Adrenal gland (tissue), 19 donors: Measurements from ENCODE around the gene HSBP1. TPM values are rescaled to one million over a fixed set of nuclear protein-coding genes. Genes with fewer than 3 reads are reported as not detected.

Experiments
- DNase-seq, 7 donors: peaks; one replicate each; pipeline ENCODE4 v3.0.0-alpha.2; 2019 to 2020
- H3K27ac ChIP-seq, 5 donors: fragments of 200-600 bp; sonication (generic) in 4 of 5; 1 replicate in 3 of 5; 2 replicates in 2 of 5; pipeline versions ENCODE4 v1.5.1 to v1.8.0; 2016 to 2020; ENCODE audit warnings: mild to moderate bottlenecking in 1 of 5
- H3K27me3 ChIP-seq: fragments of 200-600 bp; 2 replicates; pipeline ENCODE4 v1.8.0; 2021
- H3K36me3 ChIP-seq, 2 donors: fragments of 200-600 bp; replicated peaks in 1 of 2; 1 replicate in 1 of 2; 2 replicates in 1 of 2; pipeline versions ENCODE4 v1.5.1 to v1.8.0; 2018 to 2022
- H3K4me1 ChIP-seq, 2 donors: fragments of 200-600 bp; replicated peaks in 1 of 2; 1 replicate in 1 of 2; 2 replicates in 1 of 2; pipeline versions ENCODE4 v1.5.1 to v1.8.0; 2018 to 2021
- H3K4me3 ChIP-seq, 4 donors: fragments of 200-600 bp; sonication (generic) in 3 of 4; one replicate each; pipeline ENCODE4 v1.5.1; 2016 to 2018
- H3K9me3 ChIP-seq, 3 donors: fragments of 200-600 bp; sonication (generic) in 1 of 3; replicated peaks in 1 of 3; 1 replicate in 2 of 3; 2 replicates in 1 of 3; pipeline versions ENCODE4 v1.5.1 to v1.8.0; 2016 to 2021
- CTCF ChIP-seq, 6 experiments: fragments of 450-650 bp in 4 of 6; fragments of 200-600 bp in 2 of 6; sonication (generic) in 1 of 6; IDR thresholded peaks; 1 replicate in 5 of 6; 2 replicates in 1 of 6; pipeline versions ENCODE4 v1.5.1 to v1.8.0; 2016 to 2021; ENCODE audit warnings: antibody characterized with exemption in 6 of 6, mild to moderate bottlenecking in 2 of 6, moderate library complexity in 1 of 6
- POLR2A ChIP-seq, 2 donors: fragments of 450-650 bp; IDR thresholded peaks; one replicate each; pipeline ENCODE4 v1.6.1; 2017; ENCODE audit warnings: antibody characterized with exemption in 2 of 2, mild to moderate bottlenecking in 2 of 2, moderate library complexity in 1 of 2
- WGBS, 4 donors: extraction: QIAGEN DNeasy Blood & Tissue Kit in 2 of 4; methylation state at CpG; one replicate each; pipeline versions ENCODE4 v1.1.5 to v1.1.7; 2013 to 2017; 5-methylcytosine and 5-hydroxymethylcytosine counted together
- intact Hi-C, 2 donors: fragments of 100-400 bp; cut with DNase I; formaldehyde crosslinking; loops; one replicate each; pipeline versions ENCODE4 v1.14.1 to v1.15.0; 2022 to 2023
- long read RNA-seq, 10 donors: library from polyadenylated mRNA in 3 of 10; unstranded in 2 of 10; stranded (forward) in 1 of 10; transcript quantifications; one replicate each; pipeline ENCODE4 v2.0.0 and lab custom pipeline, GENCODE V29; 2021 to 2026
- polyA plus RNA-seq, 3 donors: library from polyadenylated mRNA; stranded (reverse); fragments of 200-250 nt in 2 of 3; fragments of 350-450 nt in 1 of 3; fragmentation: Illumina TruSeq in 1 of 3; extraction: RNeasy Lipid Tissue Mini Kit (QIAGEN cat#74804) in 1 of 3; gene quantifications; one replicate each; pipeline ENCODE4 v1.2.3, GENCODE V29; 2013 to 2014
- total RNA-seq, 9 donors: library from RNA; depleted of rRNA in 4 of 9; stranded (reverse); fragments of >200 nt in 4 of 9; fragments of 120-200 nt in 1 of 9; fragmentation: NEBNext Ultra II Directional in 1 of 9; extraction: Animal tissue kit (Norgen Biotek cat#: 25700) in 1 of 9; gene quantifications; one replicate each; pipeline versions ENCODE4 v1.1.0 to v1.2.4, GENCODE V29; 2013 to 2023
- donor health status: healthy with polysubstance abuse.
- donor health status: Bipolar disorder and iron deficiency.
- donor health status: DM: yes; HTN: yes; CAD: no.
- donor health status: DM: no; HTN: no; CAD: no.
- donor health status: DM: no; HTN: no; CAD: no.
- donor health status: DM: yes; HTN: yes; CAD: no.

The HSBP1 gene
- total RNA-seq (100 to 1,000 TPM in 5 of 9 donors, 10 to 100 TPM in 4; 11.0 to 214 (median 145) TPM), polyA plus RNA-seq (100 to 1,000 TPM in 1 of 3 donors, 10 to 100 TPM in 2; 37.7 to 204 (median 79.4) TPM)
- long read RNA-seq, donor 1, full-length matches to known transcripts = 370 of 394 reads
- long read RNA-seq, donor 1, partial matches to known transcripts = 6 of 394 reads
- long read RNA-seq, donor 1, other reads (novel, unspliced or antisense) = 18 of 394 reads
- long read RNA-seq, donor 2, full-length matches to known transcripts = 254 of 311 reads
- long read RNA-seq, donor 2, partial matches to known transcripts = 47 of 311 reads
- long read RNA-seq, donor 2, other reads (novel, unspliced or antisense) = 10 of 311 reads
- long read RNA-seq, donor 3, full-length matches to known transcripts = 202 of 221 reads
- long read RNA-seq, donor 3, partial matches to known transcripts = 11 of 221 reads
- long read RNA-seq, donor 3, other reads (novel, unspliced or antisense) = 8 of 221 reads
- long read RNA-seq, donor 4, full-length matches to known transcripts = 153 of 166 reads
- long read RNA-seq, donor 4, partial matches to known transcripts = 0 of 166 reads
- long read RNA-seq, donor 4, other reads (novel, unspliced or antisense) = 13 of 166 reads
- long read RNA-seq, donor 5, full-length matches to known transcripts = 292 of 313 reads
- long read RNA-seq, donor 5, partial matches to known transcripts = 10 of 313 reads
- long read RNA-seq, donor 5, other reads (novel, unspliced or antisense) = 11 of 313 reads
- long read RNA-seq, donor 6, full-length matches to known transcripts = 102 of 124 reads
- long read RNA-seq, donor 6, partial matches to known transcripts = 0 of 124 reads
- long read RNA-seq, donor 6, other reads (novel, unspliced or antisense) = 22 of 124 reads
- long read RNA-seq, donor 7, full-length matches to known transcripts = 139 of 139 reads
- long read RNA-seq, donor 7, partial matches to known transcripts = 0 of 139 reads
- long read RNA-seq, donor 7, other reads (novel, unspliced or antisense) = 0 of 139 reads
- long read RNA-seq, donor 8, full-length matches to known transcripts = 330 of 338 reads
- long read RNA-seq, donor 8, partial matches to known transcripts = 8 of 338 reads
- long read RNA-seq, donor 8, other reads (novel, unspliced or antisense) = 0 of 338 reads
- long read RNA-seq, donor 9, full-length matches to known transcripts = 253 of 253 reads
- long read RNA-seq, donor 9, partial matches to known transcripts = 0 of 253 reads
- long read RNA-seq, donor 9, other reads (novel, unspliced or antisense) = 0 of 253 reads
- long read RNA-seq, donor 10, full-length matches to known transcripts = 112 of 118 reads
- long read RNA-seq, donor 10, partial matches to known transcripts = 0 of 118 reads
- long read RNA-seq, donor 10, other reads (novel, unspliced or antisense) = 6 of 118 reads

- Histone ChIP-seq H3K36me3 (peaks cover 0 to 30% of the 10 kb centered on the region in 2 donors), H3K4me3 (peak within 1 kb of the TSS; percentile 10 to 76 (median 52)), H3K27ac (peak within 1 kb of the TSS in 4 of 5 donors; percentile 42 to 85 (median 77)), H3K4me1 (peaks cover 19 to 35% of the 10 kb centered on the region in 2 donors), H3K9me3 (no peaks in the 10 kb centered on the region), H3K27me3 (no peaks in the 10 kb centered on the region)
- TF ChIP-seq POLR2A (IDR thresholded peaks at IDR 0.05) (peak in 1 of 2 donors; percentile 61), CTCF (IDR thresholded peaks at IDR 0.05) (peak in 1 of 6 experiments; percentile 7)
- 0 to 2% (median 1%) methylated on average over 4 to 76 of the region's 76 CpGs for WGBS, 4 donors
- DNase-seq = peak; percentile 94 to 97 (median 95)
- intact Hi-C loops = no loop called here
Measured at GRCh38 chr16:83807710-83808572, at the start of gene HSBP1. Gene HSBP1 (plus strand): TSS chr16:83807978. CDS start chr16:83808077, 99 bp downstream.

DNA sequence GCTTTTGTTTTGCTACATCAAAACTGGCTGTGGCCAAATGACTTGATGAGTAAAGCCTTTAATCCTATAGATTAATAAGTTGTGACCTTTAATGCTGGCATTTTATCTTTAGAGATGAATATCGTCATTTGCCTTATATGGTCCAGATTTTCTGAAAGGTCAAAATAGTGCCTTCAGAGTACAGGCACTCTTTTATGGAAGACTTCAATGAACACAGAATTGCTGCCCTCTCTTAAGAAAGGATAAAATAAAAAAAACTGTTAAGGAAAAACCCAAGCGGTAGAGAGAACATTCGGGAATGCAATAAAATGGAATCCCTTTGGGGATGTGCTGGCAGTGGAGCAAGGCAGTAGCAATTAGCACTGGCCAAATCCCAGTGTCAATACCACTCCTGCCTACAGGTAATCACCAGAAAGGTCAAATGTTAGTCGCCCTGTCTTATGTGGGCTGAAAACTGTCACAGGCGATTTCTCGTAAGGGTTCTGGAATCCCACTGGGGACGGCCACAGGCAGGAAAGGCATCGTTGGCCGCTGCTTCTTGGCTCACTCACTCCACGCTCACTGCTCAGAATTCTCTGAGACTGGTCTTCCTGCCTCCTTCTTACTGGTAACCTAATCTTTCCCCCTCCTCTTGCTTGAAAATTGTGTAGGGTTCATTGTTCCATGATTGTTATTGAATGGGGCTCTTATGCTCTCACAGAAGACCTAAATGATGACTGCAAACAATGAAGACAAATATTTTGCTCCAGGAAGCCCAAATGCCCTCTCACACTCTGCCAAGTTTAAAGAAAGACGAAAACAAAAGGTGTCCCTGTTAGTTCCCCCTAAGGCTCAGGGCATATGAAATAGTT lies 45.4 kb upstream of the HSBP1 start:
- H3K27ac ChIP-seq = no peak overlapping the region
- no peaks in the 10 kb centered on the region for H3K4me1 ChIP-seq
- TF ChIP-seq POLR2A (IDR thresholded peaks at IDR 0.05) (no peak), CTCF (IDR thresholded peaks at IDR 0.05) (no peak)
- no peaks in the 10 kb centered on the region for H3K9me3 ChIP-seq
- no peaks in the 10 kb centered on the region for H3K27me3 ChIP-seq
- no peaks in the 10 kb centered on the region for H3K36me3 ChIP-seq
- 64 to 72% (median 69%) methylated on average over 11 of the region's 11 CpGs for WGBS, 4 donors
- intact Hi-C loops = no loop called here
- no peak overlapping the region for H3K4me3 ChIP-seq
- no peak for DNase-seq

DNA sequence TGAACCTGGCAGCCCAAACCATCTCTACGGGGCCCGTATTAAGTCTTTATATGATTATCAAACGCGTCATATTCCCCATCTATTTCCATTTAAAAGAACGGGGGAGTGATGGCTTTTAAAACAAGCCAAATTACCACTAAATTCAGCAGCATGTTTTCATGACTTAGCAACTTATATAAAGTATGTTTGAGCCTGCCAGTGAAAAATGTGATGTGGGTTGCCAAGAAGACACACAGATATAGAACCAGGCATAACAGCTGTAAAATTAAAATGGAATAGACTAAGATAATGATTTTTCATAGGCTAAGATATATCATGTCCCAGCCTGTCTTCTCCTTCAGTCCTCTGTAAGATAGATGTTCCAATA lies 44.8 kb upstream of the HSBP1 start:
- intact Hi-C loops = no loop called here
- H3K9me3 ChIP-seq = no peaks in the 10 kb centered on the region
- DNase-seq = no peak
- no peaks in the 10 kb centered on the region for H3K27me3 ChIP-seq
- 62 to 80% (median 69%) methylated on average over 5 of the region's 5 CpGs for WGBS, 4 donors
- no peak overlapping the region for H3K4me3 ChIP-seq
- no peaks in the 10 kb centered on the region for H3K36me3 ChIP-seq
- TF ChIP-seq CTCF (IDR thresholded peaks at IDR 0.05) (no peak), POLR2A (IDR thresholded peaks at IDR 0.05) (no peak)
- no peaks in the 10 kb centered on the region for H3K4me1 ChIP-seq
- H3K27ac ChIP-seq = no peak overlapping the region
